OCI-LY3 (cell line): ENCODE data around the gene PSME4.
A peak's percentile ranks its signal among the peaks of the same experiment; 100 is the strongest.

Experiments
- H2AFZ ChIP-seq: fragments of 200-600, 300-600 bp; shearing (Covaris generic); 2 replicates; pipeline ENCODE4 v1.6.0; 2014; ENCODE audit warnings: antibody characterized with exemption, low read depth, low read length
- H3K27ac ChIP-seq: fragments of 200-600, 300-600 bp; sonication (generic); 2 replicates; pipeline ENCODE4 v1.5.1; 2014; ENCODE audit warnings: mild to moderate bottlenecking, low read length, moderate library complexity, mixed read lengths
- H3K27me3 ChIP-seq: fragments of 200-600, 300-600 bp; sonication (generic); 2 replicates; pipeline ENCODE4 v1.6.1; 2014; ENCODE audit warnings: low read depth, low read length, mixed read lengths
- H3K36me3 ChIP-seq: fragments of 200-600, 300-600 bp; sonication (generic); replicated peaks from 2 replicates; pipeline ENCODE3; 2014; ENCODE audit warnings: low read depth, low read length, mixed read lengths
- H3K4me1 ChIP-seq: fragments of 300-600, 200-600 bp; sonication (generic); 2 replicates; pipeline ENCODE4 v1.6.1; 2014; ENCODE audit warnings: low read length, mixed read lengths
- H3K4me2 ChIP-seq: fragments of 200-600, 300-600 bp; sonication (generic); 2 replicates; pipeline ENCODE4 v1.6.1; 2014; ENCODE audit warnings: low read length, mixed read lengths
- H3K4me3 ChIP-seq: fragments of 300-600, 200-600 bp; sonication (generic); 2 replicates; pipeline ENCODE4 v1.5.1; 2014; ENCODE audit warnings: antibody characterized with exemption, mild to moderate bottlenecking, low read length, moderate library complexity
- H3K79me2 ChIP-seq: fragments of 300-600, 200-600 bp; shearing (Covaris generic); 2 replicates; pipeline ENCODE4 v1.6.1; 2014; ENCODE audit warnings: mild to moderate bottlenecking, low read length, mixed read lengths
- H3K9ac ChIP-seq: fragments of 300-600, 200-600 bp; shearing (Covaris generic); 2 replicates; pipeline ENCODE4 v1.6.0; 2014; ENCODE audit warnings: mild to moderate bottlenecking, low read length, moderate library complexity
- H3K9me3 ChIP-seq: fragments of 200-600, 300-600 bp; shearing (Covaris generic); 2 replicates; pipeline ENCODE4 v1.6.1; 2014; ENCODE audit warnings: low read length, mixed read lengths; ENCODE audit not compliant: insufficient read depth
- H4K20me1 ChIP-seq: fragments of 200-600, 300-600 bp; sonication (generic); 2 replicates; pipeline ENCODE4 v1.6.1; 2016; ENCODE audit warnings: low read length, mixed read lengths; ENCODE audit not compliant: insufficient read depth
- EZH2phosphoT487 ChIP-seq: fragments of 200-600 bp; shearing (Covaris generic); IDR thresholded peaks from 2 replicates; pipeline ENCODE4 v1.6.1; 2018; ENCODE audit warnings: antibody characterized with exemption, mixed run types, low read depth
- TF ChIP-seq, protein P1 (sequence below): fragments of 200-600, 300-600 bp; sonication (generic); IDR thresholded peaks from 2 replicates; pipeline ENCODE4 v1.5.1; 2014; ENCODE audit warnings: antibody characterized with exemption, low read length, low read depth

PSME4 gene

DNA sequence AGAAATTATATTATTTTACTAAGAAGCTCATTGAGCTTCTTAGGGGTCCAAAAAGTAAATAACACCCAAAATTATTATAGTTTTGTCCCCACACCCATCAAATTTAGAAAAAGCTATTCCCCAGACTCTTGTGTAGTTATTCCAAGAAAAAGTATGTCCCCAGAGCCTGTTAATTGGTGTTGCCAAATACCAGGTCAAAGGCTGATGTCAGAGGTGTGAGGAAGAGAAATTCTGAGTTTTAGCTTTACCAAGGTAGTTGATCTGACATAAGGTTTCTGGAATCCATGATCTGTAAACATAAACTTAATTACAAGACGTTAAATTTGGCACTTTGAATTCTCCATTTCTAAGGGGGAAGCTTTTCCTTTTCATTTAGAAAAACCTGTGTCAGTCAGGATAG is 29.3 kb upstream of the PSME4 start:
- H4K20me1 ChIP-seq, result no peaks in the 10 kb centered on the region
- H3K4me3 ChIP-seq, result no peak overlapping the region
- no peaks in the 10 kb centered on the region for H3K36me3 ChIP-seq
- H3K27me3 ChIP-seq, result no peaks in the 10 kb centered on the region
- peaks cover 1% of the 10 kb centered on the region; the same call in 1 of the 2 replicates for H3K4me1 ChIP-seq
- TF ChIP-seq, protein P1, sequence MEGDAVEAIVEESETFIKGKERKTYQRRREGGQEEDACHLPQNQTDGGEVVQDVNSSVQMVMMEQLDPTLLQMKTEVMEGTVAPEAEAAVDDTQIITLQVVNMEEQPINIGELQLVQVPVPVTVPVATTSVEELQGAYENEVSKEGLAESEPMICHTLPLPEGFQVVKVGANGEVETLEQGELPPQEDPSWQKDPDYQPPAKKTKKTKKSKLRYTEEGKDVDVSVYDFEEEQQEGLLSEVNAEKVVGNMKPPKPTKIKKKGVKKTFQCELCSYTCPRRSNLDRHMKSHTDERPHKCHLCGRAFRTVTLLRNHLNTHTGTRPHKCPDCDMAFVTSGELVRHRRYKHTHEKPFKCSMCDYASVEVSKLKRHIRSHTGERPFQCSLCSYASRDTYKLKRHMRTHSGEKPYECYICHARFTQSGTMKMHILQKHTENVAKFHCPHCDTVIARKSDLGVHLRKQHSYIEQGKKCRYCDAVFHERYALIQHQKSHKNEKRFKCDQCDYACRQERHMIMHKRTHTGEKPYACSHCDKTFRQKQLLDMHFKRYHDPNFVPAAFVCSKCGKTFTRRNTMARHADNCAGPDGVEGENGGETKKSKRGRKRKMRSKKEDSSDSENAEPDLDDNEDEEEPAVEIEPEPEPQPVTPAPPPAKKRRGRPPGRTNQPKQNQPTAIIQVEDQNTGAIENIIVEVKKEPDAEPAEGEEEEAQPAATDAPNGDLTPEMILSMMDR, result no peak
- no peak for TF ChIP-seq EZH2phosphoT487
- no peaks in the 10 kb centered on the region for H3K79me2 ChIP-seq
- no peaks in the 10 kb centered on the region for H3K9me3 ChIP-seq
- H2AFZ ChIP-seq, result no peak overlapping the region
- no peak overlapping the region for H3K27ac ChIP-seq
- H3K9ac ChIP-seq, result no peak overlapping the region
- H3K4me2 ChIP-seq, result no peak overlapping the region

DNA sequence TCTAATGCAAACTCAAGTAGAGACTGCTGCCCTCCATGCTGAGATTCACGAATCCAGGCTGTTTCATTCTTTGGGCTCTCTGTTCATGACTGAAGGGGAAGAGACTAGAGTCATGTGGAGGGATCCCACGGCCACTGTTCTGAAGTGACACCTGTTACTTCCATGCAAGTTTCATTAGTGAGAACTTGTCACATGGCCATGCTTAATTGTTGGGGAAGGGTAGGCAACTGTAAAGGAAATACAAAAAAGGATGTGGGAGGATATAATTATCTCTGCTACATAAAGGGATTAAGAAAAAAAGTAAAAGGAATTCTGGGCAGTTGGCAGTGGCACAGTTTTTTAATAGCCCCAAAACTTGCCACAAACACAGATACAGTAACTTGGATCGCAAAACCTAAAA is 28.0 kb upstream of the PSME4 start:
- Histone ChIP-seq H3K4me1 (peaks cover 9% of the 10 kb centered on the region; the same call in 1 of the 2 replicates), H3K27me3 (no peaks in the 10 kb centered on the region), H3K36me3 (no peaks in the 10 kb centered on the region), H2AFZ (no peak overlapping the region), H3K9ac (no peak overlapping the region), H4K20me1 (no peaks in the 10 kb centered on the region), H3K79me2 (no peaks in the 10 kb centered on the region), H3K4me2 (no peak overlapping the region), H3K9me3 (no peaks in the 10 kb centered on the region), H3K4me3 (no peak overlapping the region), H3K27ac (no peak overlapping the region)
- TF ChIP-seq, protein P1, result no peak
- TF ChIP-seq EZH2phosphoT487, result no peak

DNA sequence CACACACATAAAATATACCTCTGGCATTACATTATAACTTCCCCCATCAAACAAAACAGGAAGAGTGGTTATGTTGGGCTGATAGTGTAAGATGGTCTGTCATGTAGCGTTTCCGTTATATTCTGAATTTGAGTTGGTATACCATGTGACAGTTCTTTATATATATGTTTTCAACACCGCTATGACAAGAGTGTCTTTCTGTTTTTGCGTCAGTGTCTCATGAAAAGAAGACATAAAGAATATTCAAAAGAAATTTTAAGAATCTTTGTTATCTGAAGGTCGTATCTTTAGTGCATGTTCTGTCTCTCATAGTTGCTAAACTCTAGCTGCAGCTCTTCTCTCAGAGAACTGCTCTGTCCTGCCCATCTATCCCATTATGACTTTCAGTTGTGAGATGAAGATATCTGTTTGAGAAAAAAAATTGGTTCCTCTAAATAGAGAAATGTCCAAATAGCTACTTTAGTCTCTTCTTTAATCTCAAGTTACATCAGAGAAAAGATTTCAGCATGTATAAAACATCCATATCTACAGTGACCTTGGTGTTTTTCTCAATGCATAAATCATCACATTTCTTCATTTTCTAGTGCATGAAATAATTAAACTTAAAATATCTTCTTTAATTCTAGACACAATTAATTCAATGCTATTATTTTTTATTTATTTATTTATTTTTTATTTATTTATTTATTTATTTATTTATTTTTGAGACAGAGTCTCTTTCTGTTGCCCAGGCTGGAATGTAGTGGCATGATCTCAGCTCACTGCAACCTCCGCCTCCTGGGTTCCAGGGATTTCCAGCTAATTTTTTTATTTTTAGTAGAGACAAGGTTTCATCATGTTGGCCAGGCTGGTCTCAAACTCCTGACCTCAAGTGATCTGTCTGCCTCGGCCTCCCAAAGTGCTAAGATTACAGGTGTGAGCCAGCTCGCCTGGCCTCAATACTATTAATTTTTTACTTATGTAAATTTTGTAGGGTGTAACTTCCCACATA is 24.3 kb upstream of the PSME4 start:
- peak overlapping the region; percentile 50 for H2AFZ ChIP-seq
- no peaks in the 10 kb centered on the region for H3K27me3 ChIP-seq
- H3K4me1 ChIP-seq, result peaks cover 9% of the 10 kb centered on the region; the same call in 1 of the 2 replicates
- H3K79me2 ChIP-seq, result no peaks in the 10 kb centered on the region
- peak overlapping the region; percentile 57 for H3K4me3 ChIP-seq
- TF ChIP-seq EZH2phosphoT487, result no peak
- TF ChIP-seq, protein P1, result no peak
- H3K9ac ChIP-seq, result peak overlapping the region; percentile 29
- H3K9me3 ChIP-seq, result no peaks in the 10 kb centered on the region
- H3K27ac ChIP-seq, result peak overlapping the region; percentile 31
- peak overlapping the region; percentile 75 for H3K4me2 ChIP-seq
- H4K20me1 ChIP-seq, result no peaks in the 10 kb centered on the region
- no peaks in the 10 kb centered on the region for H3K36me3 ChIP-seq

DNA sequence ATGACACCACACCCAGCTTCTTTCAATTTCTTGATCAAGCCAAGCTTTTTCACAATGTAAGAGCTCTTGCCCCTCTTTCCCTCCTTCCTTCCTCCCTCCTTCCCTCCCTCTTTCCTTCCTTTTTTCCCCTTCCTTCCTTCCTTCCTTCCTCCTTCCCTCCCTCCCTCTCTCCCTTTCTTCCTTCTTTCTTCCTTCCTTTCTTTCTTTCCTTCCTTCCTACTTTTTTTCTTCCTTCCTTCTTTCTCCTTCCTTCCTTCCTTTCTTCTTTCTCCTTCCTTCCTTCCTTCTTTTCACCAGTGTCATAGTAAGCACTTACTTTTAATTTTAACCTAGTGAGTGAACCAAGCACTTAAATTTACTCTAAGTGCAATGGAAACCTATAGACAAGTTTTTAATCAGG is 21.2 kb upstream of the PSME4 start:
- no peak overlapping the region for H3K4me2 ChIP-seq
- H3K27ac ChIP-seq, result no peak overlapping the region
- no peak overlapping the region for H2AFZ ChIP-seq
- H4K20me1 ChIP-seq, result no peaks in the 10 kb centered on the region
- no peak for TF ChIP-seq EZH2phosphoT487
- TF ChIP-seq, protein P1, result no peak
- H3K36me3 ChIP-seq, result no peaks in the 10 kb centered on the region
- no peaks in the 10 kb centered on the region for H3K27me3 ChIP-seq
- H3K4me1 ChIP-seq, result peaks cover 9% of the 10 kb centered on the region; the same call in 1 of the 2 replicates
- no peak overlapping the region for H3K4me3 ChIP-seq
- no peaks in the 10 kb centered on the region for H3K9me3 ChIP-seq
- H3K79me2 ChIP-seq, result no peaks in the 10 kb centered on the region
- H3K9ac ChIP-seq, result no peak overlapping the region
